HG03159 (cell line): ENCODE measurements around the gene RBM12.

ENCODE experiments used
- ATAC-seq: cut with Tn5 transposase; IDR thresholded peaks from one replicate; pipeline ENCODE4 v1.9.1; 2021; ENCODE audit warnings: mild to moderate bottlenecking, moderate library complexity; ENCODE audit not compliant: unreplicated experiment

RBM12 gene

GRCh38 chr20:35626386-35627001 lies 38.2 kb downstream of the RBM12 start:
- ATAC-seq, result no peak

DNA sequence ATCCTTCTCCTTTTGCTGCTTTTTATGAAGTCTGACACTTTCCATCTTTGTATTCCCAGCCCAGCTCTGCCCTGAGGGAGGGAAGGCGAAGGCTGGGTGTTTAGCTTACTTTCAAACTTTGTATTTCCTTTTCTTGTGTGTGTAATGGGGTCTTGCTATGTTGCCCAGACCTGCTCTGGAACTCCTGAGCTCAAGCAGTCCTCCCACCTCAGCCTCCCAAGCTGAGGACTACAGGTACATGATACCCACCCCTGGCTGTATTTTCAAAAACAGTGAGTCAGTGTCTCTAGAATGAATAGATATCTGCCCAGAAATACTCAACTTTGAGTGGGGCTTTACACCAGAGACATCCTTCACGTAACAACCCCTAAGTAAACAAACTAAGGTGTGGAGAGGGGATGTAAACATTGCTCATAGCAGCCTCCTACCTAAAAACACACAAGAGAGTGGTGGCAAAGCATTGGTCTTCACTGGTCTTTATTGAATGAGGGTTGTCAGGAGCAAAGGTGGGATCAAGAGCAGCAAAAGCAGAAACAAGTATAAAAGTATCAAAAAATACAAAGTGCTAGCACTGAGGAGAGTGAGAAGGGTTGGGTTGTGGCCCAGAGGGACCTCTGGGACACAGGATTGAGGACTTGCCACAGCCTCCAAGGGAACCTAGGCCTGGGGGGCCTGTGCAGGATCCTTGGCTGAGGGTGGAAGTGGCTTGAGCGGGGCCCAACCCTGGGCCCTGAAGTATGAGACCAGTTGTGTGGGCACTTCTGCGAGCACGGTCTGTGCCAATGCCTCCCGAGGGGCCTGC lies 38.9 kb downstream of the RBM12 start:
- no peak for ATAC-seq

DNA sequence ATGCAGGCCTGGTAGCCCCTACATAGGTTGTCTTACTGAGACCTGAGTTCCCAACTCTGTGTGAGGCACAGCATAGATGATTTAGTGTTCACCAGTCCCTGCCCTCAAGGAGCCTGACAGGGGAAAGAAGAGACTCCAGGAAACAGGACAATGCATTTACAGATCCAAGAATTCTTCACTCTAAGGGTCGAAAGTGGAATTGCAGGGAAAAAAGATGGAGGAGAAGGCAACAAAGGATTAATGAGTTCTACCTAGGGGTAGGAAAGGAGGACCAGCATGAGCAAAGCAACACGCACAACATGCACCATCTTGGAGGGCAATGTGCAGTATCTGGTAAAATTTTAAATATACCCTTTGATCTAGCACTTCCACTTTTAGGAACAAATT lies 43.1 kb downstream of the RBM12 start:
- no peak for ATAC-seq

GRCh38 chr20:35620818-35621559 lies 43.7 kb downstream of the RBM12 start:
- no peak for ATAC-seq

GRCh38 chr20:35619196-35620095 lies 45.3 kb downstream of the RBM12 start:
- peak; percentile 38 for ATAC-seq

DNA sequence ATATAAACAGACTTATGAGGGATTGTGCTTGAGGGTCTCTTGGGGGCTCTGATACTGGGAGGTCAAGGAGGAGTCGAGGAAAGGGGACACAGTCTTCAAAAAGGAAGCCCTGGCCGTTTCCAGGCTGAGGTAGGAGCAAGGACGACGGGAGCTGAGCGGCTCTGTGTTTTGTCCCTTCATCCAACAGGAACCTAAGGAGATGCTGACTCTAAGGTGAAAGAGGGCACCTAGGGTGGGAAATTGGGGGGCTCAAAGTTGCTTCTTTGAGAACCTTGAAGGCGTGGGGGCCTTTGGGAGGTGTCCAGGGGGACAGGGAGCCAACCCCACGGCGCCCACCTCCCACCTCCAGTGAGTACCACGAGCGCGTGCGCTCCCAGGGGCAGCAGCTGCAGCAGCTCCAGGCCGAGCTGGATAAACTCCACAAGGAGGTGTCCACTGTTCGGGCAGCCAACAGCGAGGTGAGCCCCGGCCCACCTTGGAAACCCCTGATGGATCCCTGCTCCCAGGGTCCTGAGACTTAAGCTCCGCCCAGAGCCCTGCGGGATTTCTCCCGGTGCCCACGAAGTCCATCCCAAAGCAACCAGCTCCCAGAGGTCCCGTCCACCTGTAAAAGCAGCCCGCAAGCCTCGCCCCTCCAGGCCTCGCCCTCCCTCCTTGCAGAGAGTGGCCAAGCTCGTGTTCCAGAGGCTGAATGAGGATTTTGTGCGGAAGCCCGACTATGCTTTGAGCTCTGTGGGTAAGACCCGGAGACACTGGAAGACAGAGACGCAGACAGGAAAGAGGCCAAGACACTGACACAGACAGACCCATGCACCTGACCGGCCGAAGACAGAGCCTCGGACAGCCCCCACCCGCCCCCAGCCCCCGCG lies 46.2 kb downstream of the RBM12 start:
- no peak for ATAC-seq

DNA sequence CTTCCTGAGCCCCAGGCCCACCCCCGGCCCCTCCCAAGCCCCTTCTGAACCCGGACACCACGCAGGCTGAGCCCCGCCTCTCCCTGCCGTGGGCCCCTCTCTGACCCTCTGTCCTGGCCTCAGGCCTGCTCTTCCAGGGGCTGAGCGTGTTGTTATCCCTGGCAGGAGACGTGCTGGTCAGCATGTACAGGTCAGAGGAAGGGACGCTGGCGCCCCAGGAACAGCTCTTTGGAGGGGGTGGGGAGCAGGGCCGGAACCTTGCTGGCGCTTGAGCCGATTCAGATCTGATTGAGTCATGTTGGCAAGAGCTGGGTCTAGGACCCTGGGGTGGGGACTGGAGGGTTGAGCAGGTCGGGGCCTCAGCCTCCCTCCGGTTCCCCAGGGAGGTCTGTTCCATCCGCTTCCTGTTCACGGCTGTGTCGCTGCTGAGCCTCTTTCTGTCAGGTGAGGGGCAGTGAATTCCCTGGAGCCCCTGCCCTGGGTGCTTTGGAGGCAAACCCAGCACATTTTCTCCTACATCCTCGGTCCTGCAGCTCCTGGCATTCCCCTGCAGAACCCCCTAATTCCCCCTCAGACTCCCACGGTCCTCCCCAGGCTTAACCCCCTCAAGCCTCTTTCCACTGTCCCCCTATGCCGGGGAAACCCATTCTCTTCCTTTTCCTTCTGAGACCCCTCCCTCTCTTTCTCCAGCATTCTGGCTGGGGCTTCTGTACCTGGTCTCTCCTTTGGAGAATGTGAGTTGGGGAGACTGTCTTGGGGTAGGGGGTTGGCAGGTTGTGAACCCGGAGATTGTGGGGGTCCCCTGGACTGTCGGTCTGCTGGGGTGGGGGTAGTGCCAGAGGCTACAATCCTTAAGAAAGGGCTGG lies 47.1 kb downstream of the RBM12 start:
- ATAC-seq, result no peak

- no peak for ATAC-seq
These were observed 48.0 kb downstream of the RBM12 start for GRCh38 chr20:35616465-35617396.

GRCh38 chr20:35615667-35616464 lies 48.8 kb downstream of the RBM12 start, which contains the start of gene SPAG4:
SPAG4 (plus strand) TSS chr20:35615829; CDS start chr20:35616004, 175 bp downstream.
- peak; percentile 72 for ATAC-seq

- ATAC-seq, result no peak
These were observed 53.2 kb downstream of the RBM12 start for GRCh38 chr20:35611482-35611881.

GRCh38 chr20:35610833-35611427 lies 53.8 kb downstream of the RBM12 start:
- ATAC-seq, result no peak

DNA sequence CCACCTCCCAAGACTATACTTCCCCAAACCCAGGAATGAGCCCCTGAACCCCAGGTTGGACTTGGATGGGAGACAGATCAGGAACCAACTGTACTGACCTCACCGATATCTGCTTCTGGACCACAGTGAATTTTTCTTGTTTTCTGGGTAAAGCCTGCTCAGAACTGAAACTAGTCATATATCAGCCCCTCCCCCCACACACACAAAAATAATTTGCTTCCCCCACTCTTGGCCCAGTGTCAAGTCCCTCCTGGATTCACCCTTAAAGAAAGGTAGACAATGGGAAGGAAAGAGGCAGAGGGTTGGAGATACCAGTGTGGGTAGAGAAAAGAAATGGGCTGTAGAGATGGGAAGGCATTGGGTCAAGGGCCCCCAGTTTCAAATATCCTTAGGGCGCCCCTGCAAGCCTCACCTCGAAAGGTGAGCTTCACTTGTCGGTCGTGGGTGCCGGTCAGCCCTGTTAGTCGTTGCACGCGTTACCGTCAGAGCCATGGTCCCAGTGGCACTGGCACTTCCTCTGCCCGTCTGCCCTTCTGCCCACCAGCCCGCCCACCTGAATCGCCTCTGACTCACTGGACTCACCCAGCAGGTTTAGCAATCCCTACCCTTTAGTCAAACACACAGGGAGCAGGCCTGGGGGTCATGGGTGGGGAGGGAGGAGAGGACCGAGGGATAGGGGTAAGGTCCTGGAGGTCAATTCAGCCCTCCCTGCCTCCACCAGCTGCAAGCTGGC lies 57.5 kb downstream of the RBM12 start:
- no peak for ATAC-seq

GRCh38 chr20:35606127-35606526 lies 58.6 kb downstream of the RBM12 start:
- ATAC-seq, result no peak

- no peak for ATAC-seq
These were observed 60.3 kb downstream of the RBM12 start for GRCh38 chr20:35604449-35604747.

DNA sequence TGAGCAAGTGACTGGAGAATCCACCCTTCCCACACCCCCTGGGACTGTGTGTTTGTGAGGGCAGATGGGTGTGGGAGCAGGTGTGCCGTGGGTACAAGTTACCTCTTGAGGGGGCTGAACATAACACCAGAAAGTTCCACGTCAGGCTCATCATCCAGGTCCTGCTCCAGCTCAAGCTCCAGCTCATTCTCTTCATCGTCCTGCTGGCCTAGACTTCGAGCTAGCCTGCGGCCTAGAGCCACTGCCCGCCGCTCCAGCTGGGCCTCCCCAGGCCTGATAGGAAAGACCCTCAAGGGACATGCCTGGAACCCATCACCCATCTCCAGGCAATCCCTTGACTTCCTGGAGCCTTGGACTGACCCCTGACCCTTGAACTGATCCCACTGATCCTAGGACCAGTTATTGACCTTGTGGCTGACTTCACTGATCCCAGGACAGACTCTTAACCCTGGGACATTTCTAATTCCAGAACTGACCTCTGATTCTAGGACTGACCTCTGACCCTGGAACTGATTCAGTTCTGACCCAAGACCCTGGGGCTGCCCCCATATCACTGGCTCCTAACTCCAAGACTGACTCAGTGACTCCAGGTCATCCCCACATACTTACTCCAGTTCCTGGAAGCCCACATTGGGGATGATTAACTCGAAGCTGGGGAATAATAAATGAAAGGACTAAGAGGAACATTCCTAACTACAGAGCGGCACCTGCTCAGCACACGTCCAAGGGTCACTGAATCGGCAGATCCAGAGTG lies 60.8 kb downstream of the RBM12 start:
- no peak for ATAC-seq
